ENCODE data around the gene CNTN3. TPM values are rescaled to one million over a fixed set of nuclear protein-coding genes. Genes with fewer than 3 reads are reported as not detected.

Gene CNTN3
- total RNA-seq, result 0.23 and 1.9 TPM in 2 replicates

GRCh38 chr3:74614107-74614967 lies at the start of gene CNTN3:
Gene CNTN3, minus strand, starts transcription at chr3:74614659. Its CDS starts 93,547 bp downstream, at chr3:74521112.

Measured in hair follicular keratinocyte (primary cell).